ENCODE results near the gene RPS3. TPM values are rescaled to one million over a fixed set of nuclear protein-coding genes. Genes with fewer than 3 reads are reported as not detected.
A peak's percentile ranks its signal among the peaks of the same experiment; 100 is the strongest.

The RPS3 gene
- total RNA-seq, 1 experiment from 2014 or later = 4,109 TPM

DNA sequence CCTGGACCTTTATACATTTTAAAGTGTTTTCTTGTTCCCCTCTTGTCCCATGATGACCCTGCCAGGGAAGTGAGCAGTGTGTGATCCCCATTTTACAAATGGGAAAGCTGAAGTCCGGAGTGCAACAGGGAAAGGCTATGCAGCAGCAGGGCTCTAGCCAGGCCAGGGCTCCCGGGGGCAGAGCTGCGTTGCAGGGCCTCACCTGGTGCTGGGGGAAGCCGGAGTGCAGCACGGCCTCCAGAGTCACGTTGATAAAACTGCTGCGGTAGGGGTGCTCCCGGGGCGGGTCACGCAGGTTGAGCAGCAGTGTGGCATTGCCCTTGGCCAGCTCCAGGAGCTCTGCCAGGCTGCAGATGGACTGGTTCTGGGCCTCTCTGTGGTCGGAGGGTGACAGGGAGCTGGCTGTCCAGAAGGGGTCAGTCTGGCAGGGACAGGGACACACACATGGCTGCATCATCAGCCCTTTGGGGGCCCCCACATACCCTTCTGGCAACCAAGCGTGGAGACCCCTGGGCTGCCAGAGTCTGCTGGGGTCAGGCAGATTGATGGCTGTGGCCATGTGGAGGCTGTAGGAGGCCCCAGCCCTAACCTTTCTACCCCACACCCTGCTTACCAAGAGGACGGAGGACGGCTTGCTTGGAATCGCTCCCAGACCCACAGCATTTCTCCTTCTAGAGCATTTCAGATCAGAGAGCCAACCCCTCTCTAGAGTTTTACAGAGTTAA lies 43.0 kb downstream of the RPS3 start (continued):
- TF ChIP-seq JUND (IDR thresholded peaks at IDR 0.05) = no peak
- no peak for TF ChIP-seq SIN3A (IDR thresholded peaks at IDR 0.05; ENCODE audit: low read depth)

DNA sequence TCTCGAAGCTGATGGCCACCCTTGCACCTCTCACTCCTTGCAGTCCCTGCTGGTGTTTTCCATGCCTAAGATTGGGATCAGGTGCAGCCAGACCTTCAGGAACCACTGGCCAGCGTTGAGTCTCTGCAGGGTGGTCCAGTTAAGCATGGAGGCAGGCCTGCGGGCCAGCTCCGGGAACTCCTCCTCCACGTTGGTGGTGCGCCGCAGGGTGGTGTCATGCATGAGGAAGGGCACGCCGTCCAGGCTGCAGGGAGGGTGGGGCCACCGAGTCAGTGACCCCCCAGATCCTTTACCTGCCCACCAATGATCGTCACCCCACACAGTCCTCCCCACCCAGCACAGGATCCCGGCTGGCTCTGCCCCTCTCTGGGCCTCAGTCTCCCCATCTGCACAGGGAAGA lies 43.7 kb downstream of the RPS3 start:
- H3K4me3 ChIP-seq (replicated peaks in 1 of 2; ENCODE audit: low read depth in 1 of 2, low read length in 2 of 2) = no peak overlapping the region
- ATAC-seq (no peak), DNase-seq (ENCODE audit: low read depth, low spot score) (no peak)
- CTCF ChIA-PET = interaction anchor here (1.6 kb wide), 1 partner anchor 89 kb away, joined by 3 read pairs; no protein-coding TSS in a partner anchor
- H2AFZ ChIP-seq (ENCODE audit: low read depth, low read length, poor library complexity, severe bottlenecking) = no peak overlapping the region
- no peaks in the 10 kb centered on the region for H4K20me1 ChIP-seq (ENCODE audit: insufficient read depth)
- H3K79me2 ChIP-seq (ENCODE audit: insufficient read depth, low read length) = no peaks in the 10 kb centered on the region
- H3K4me2 ChIP-seq (ENCODE audit: low read length) = no peak overlapping the region
- no peaks in the 10 kb centered on the region for H3K9me3 ChIP-seq (ENCODE audit: control insufficient read depth in 1 of 2, insufficient read depth in 1 of 2, low read depth in 1 of 2, low read length in 2 of 2)
- no peak overlapping the region for H3K9ac ChIP-seq (ENCODE audit: low read length)
- H3K27me3 ChIP-seq (ENCODE audit: insufficient read depth, low read length) = no peaks in the 10 kb centered on the region
- intact Hi-C loops (cut with micrococcal nuclease) = loop anchor here (10.0 kb wide), 1 partner anchor 422 kb away; no protein-coding TSS in a partner anchor
- no peak overlapping the region for H3K27ac ChIP-seq (ENCODE audit: low read depth, low read length)
- TF ChIP-seq SRF (IDR thresholded peaks at IDR 0.05; ENCODE audit: low read depth) (no peak), CEBPB (IDR thresholded peaks at IDR 0.05; ENCODE audit: low read depth) (no peak)
- POLR2A ChIA-PET = no interaction called here
- no peaks in the 10 kb centered on the region for H3K9me2 ChIP-seq (ENCODE audit: insufficient read depth)
- no TSS peak for BruUV-seq (replicated peaks)
- H3K4me1 ChIP-seq (ENCODE audit: control insufficient read depth in 1 of 2, insufficient read depth in 2 of 2, low read length in 2 of 2) = no peaks in the 10 kb centered on the region
- no peaks in the 10 kb centered on the region for H3K36me3 ChIP-seq (ENCODE audit: control insufficient read depth in 1 of 2, insufficient read depth in 2 of 2, low read length in 2 of 2)
- RAD21 ChIA-PET (ENCODE audit: low non-redundant PET in 1 of 2, low total read pairs in 2 of 2, uncharacterized antibody in 2 of 2, unreplicated experiment in 2 of 2) = no interaction called here

DNA sequence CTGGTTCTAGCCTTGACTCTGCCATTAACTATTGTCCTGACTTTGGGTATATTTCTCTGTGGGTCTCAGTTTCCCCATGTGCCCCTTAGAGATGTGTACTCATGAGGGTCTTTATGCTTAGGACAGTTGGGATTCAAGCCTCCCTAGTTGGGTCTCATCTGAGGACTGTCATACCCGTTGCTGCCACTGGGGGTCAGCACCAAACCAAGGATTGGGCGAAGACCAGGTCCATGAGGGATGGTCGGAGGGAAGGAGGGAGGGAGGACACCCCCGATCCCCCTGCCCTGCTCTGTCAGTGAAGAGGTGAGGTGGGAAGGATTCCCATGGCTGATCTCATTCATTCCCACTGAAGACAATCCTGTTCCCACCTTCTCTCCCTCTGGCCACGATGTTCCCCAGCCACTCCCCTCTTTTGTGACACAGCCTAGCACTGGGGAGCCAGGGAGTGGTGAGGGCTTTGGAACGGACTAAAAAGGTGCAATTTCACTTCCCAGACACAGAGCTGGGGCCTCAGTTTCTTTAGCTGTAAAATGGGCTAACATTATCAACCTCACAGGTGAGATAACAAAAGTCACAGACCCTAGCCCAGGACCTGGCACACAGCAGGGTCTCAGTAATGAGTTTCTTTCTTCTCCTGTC lies 46.1 kb downstream of the RPS3 start:
- RAD21 ChIA-PET (ENCODE audit: low non-redundant PET in 1 of 2, low total read pairs in 2 of 2, uncharacterized antibody in 2 of 2, unreplicated experiment in 2 of 2) = interaction anchor here (0.6 to 2.0 kb wide), 4 partner anchors 80 to 88 kb away, joined by 3 to 7 read pairs (median 4); partner anchors contain the start of gene GDPD5 (in 1 of the 2)
- no peaks in the 10 kb centered on the region for H3K9me2 ChIP-seq (ENCODE audit: insufficient read depth)
- TF ChIP-seq, protein P1, sequence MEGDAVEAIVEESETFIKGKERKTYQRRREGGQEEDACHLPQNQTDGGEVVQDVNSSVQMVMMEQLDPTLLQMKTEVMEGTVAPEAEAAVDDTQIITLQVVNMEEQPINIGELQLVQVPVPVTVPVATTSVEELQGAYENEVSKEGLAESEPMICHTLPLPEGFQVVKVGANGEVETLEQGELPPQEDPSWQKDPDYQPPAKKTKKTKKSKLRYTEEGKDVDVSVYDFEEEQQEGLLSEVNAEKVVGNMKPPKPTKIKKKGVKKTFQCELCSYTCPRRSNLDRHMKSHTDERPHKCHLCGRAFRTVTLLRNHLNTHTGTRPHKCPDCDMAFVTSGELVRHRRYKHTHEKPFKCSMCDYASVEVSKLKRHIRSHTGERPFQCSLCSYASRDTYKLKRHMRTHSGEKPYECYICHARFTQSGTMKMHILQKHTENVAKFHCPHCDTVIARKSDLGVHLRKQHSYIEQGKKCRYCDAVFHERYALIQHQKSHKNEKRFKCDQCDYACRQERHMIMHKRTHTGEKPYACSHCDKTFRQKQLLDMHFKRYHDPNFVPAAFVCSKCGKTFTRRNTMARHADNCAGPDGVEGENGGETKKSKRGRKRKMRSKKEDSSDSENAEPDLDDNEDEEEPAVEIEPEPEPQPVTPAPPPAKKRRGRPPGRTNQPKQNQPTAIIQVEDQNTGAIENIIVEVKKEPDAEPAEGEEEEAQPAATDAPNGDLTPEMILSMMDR (IDR thresholded peaks at IDR 0.05 in 2 of 3, conservative IDR thresholded peaks at IDR 0.05 in 1 of 3; ENCODE audit: borderline replicate concordance in 1 of 3, insufficient read depth in 1 of 3, low read depth in 2 of 3, low read length in 2 of 3) = peak; percentile 91 to 98 (median 93)
- no peak for TF ChIP-seq EZH2 (IDR thresholded peaks at IDR 0.05)
- TF ChIP-seq RAD21 (IDR thresholded peaks at IDR 0.05; ENCODE audit: low read depth) = peak; percentile 98
- CTCF ChIA-PET = interaction anchor here (0.8 to 2.8 kb wide), 4 partner anchors 75 to 91 kb away, joined by 3 to 34 read pairs (median 4); partner anchors contain the start of gene GDPD5
- no peak overlapping the region for H3K27ac ChIP-seq (ENCODE audit: low read depth, low read length)
- no peak overlapping the region for H3K9ac ChIP-seq (ENCODE audit: low read length)
- POLR2A ChIA-PET = no interaction called here
- no peaks in the 10 kb centered on the region for H3K9me3 ChIP-seq (ENCODE audit: control insufficient read depth in 1 of 2, insufficient read depth in 1 of 2, low read depth in 1 of 2, low read length in 2 of 2)
- H3K4me2 ChIP-seq (ENCODE audit: low read length) = no peak overlapping the region
- intact Hi-C loops (cut with micrococcal nuclease) = loop anchor here (1.0 to 10.0 kb wide), 4 partner anchors 58 to 419 kb away; no protein-coding TSS in a partner anchor
- H3K36me3 ChIP-seq (ENCODE audit: control insufficient read depth in 1 of 2, insufficient read depth in 2 of 2, low read length in 2 of 2) = no peaks in the 10 kb centered on the region
- no peaks in the 10 kb centered on the region for H3K27me3 ChIP-seq (ENCODE audit: insufficient read depth, low read length)
- peak; percentile 91 for ATAC-seq
- H3K4me1 ChIP-seq (ENCODE audit: control insufficient read depth in 1 of 2, insufficient read depth in 2 of 2, low read length in 2 of 2) = no peaks in the 10 kb centered on the region
- H4K20me1 ChIP-seq (ENCODE audit: insufficient read depth) = no peaks in the 10 kb centered on the region
- H3K4me3 ChIP-seq (replicated peaks in 1 of 2; ENCODE audit: low read depth in 1 of 2, low read length in 2 of 2) = no peak overlapping the region
- H2AFZ ChIP-seq (ENCODE audit: low read depth, low read length, poor library complexity, severe bottlenecking) = no peak overlapping the region
- H3K79me2 ChIP-seq (ENCODE audit: insufficient read depth, low read length) = no peaks in the 10 kb centered on the region
- DNase-seq (ENCODE audit: low read depth, low spot score) = peak; percentile 22
- no TSS peak for BruUV-seq (replicated peaks)
